ENCODE results near the gene SIGLEC7.
A peak's percentile ranks its signal among the peaks of the same experiment; 100 is the strongest.

SIGLEC7 gene

DNA sequence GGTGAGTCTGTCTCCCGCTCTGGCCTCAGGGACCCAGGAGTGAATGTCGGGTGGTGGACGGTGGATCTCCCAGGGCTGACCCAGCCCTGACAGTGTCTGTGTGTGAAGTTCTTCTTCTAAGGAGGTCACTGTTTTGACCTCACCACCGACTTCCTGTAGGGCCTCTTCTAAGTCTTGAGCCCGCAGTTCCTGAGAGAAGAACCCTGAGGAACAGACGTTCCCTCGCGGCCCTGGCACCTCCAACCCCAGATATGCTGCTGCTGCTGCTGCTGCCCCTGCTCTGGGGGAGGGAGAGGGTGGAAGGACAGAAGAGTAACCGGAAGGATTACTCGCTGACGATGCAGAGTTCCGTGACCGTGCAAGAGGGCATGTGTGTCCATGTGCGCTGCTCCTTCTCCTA is at the start of gene SIGLEC7:
TSS of gene SIGLEC7 (plus strand) at position 183 of the 400 bp plus-strand sequence. CDS start at position 252, 69 bp downstream.
- no peak for TF ChIP-seq POLR2A (IDR thresholded peaks at IDR 0.05; ENCODE audit: extremely low read depth, insufficient read length)
- TF ChIP-seq, protein P1, sequence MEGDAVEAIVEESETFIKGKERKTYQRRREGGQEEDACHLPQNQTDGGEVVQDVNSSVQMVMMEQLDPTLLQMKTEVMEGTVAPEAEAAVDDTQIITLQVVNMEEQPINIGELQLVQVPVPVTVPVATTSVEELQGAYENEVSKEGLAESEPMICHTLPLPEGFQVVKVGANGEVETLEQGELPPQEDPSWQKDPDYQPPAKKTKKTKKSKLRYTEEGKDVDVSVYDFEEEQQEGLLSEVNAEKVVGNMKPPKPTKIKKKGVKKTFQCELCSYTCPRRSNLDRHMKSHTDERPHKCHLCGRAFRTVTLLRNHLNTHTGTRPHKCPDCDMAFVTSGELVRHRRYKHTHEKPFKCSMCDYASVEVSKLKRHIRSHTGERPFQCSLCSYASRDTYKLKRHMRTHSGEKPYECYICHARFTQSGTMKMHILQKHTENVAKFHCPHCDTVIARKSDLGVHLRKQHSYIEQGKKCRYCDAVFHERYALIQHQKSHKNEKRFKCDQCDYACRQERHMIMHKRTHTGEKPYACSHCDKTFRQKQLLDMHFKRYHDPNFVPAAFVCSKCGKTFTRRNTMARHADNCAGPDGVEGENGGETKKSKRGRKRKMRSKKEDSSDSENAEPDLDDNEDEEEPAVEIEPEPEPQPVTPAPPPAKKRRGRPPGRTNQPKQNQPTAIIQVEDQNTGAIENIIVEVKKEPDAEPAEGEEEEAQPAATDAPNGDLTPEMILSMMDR (IDR thresholded peaks at IDR 0.05; ENCODE audit: low read depth, low read length) = no peak
- TF ChIP-seq, protein P2, sequence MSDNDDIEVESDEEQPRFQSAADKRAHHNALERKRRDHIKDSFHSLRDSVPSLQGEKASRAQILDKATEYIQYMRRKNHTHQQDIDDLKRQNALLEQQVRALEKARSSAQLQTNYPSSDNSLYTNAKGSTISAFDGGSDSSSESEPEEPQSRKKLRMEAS (IDR thresholded peaks at IDR 0.05; ENCODE audit: low read depth, low read length) = no peak
- TF ChIP-seq MYC (IDR thresholded peaks at IDR 0.05; ENCODE audit: low read depth, low read length) = no peak
- DNase-seq (ENCODE audit: low read depth) = peak; percentile 62
- peak within 1 kb of the TSS; percentile 1 for H3K4me3 ChIP-seq (ENCODE audit: low read depth, low read length)

DNA sequence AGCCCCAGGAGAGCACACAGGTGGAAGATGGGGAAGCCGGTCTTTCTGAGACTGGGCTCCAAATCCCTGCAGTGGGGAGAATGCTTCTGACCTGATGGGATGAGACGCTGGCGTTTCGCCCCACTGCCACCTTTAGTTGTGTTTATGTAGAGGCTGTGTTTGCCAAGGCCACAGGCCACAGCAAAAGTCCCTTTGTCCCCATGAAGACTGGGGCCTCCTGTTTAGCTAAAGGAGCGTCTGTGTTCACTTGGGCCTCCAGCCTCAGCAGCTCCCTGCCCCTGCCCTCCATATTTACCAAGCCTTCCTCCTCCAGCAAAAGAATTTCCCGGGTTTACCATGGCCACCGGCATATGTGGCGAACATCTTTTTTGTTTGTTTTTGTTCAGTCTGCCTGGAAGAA is 49.0 kb upstream of the SIGLEC7 start:
- DNase-seq (ENCODE audit: low read depth) = no peak
- TF ChIP-seq, protein P2 (IDR thresholded peaks at IDR 0.05; ENCODE audit: low read depth, low read length) = no peak
- TF ChIP-seq POLR2A (IDR thresholded peaks at IDR 0.05; ENCODE audit: extremely low read depth, insufficient read length) = no peak
- TF ChIP-seq, protein P1 (IDR thresholded peaks at IDR 0.05; ENCODE audit: low read depth, low read length) = no peak
- no peak for TF ChIP-seq MYC (IDR thresholded peaks at IDR 0.05; ENCODE audit: low read depth, low read length)

DNA sequence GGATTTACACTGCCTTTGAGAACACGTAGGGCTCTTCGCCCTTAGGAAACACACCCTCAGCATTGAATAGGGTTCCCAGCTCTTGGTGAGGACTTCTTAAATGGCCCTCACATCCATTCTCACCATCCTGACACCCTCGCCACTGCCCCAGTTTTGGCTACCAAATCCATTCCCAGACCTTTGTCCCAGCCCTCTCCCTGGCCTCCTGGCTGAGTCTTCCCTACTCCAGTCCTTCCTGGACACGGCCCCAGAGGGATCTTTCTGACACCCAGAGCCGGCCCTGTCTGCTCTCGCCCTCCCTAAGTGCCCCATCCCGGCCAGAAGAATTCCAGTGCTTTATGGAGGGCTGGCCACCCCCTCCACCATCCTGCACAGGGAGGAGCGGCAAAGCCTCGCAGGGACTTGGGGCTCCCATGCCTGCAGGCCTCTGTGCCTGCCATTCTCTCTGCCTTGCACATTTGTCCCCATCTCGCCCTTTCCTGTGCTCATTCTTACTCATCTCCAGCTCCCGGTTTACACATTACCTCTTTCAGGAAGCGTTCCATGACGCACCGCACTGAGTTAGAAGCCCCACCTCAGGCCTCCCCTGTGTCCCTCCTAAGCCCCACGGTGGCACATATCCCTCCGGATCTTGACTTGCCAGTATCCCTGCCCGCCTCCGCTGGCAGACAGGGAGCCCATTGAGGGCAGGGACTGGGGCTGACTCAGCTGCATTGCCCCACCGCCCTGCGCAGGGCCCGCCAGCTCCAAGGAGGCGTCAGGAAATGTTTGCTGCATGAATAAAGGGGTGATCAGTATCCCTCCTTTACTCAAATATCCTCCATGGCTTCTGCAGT is 48.4 kb upstream of the SIGLEC7 start:
- H3K4me3 ChIP-seq (ENCODE audit: low read depth, low read length) = no peak overlapping the region
- TF ChIP-seq, protein P1 (IDR thresholded peaks at IDR 0.05; ENCODE audit: low read depth, low read length) = no peak
- TF ChIP-seq, protein P2 (IDR thresholded peaks at IDR 0.05; ENCODE audit: low read depth, low read length) = no peak
- TF ChIP-seq POLR2A (IDR thresholded peaks at IDR 0.05; ENCODE audit: extremely low read depth, insufficient read length) = no peak
- no peak for TF ChIP-seq MYC (IDR thresholded peaks at IDR 0.05; ENCODE audit: low read depth, low read length)
- no peak for DNase-seq (ENCODE audit: low read depth)

More for the DNA sequence above, 49.0 kb upstream of the SIGLEC7 start:
- H3K4me3 ChIP-seq (ENCODE audit: low read depth, low read length) = no peak overlapping the region

DNA sequence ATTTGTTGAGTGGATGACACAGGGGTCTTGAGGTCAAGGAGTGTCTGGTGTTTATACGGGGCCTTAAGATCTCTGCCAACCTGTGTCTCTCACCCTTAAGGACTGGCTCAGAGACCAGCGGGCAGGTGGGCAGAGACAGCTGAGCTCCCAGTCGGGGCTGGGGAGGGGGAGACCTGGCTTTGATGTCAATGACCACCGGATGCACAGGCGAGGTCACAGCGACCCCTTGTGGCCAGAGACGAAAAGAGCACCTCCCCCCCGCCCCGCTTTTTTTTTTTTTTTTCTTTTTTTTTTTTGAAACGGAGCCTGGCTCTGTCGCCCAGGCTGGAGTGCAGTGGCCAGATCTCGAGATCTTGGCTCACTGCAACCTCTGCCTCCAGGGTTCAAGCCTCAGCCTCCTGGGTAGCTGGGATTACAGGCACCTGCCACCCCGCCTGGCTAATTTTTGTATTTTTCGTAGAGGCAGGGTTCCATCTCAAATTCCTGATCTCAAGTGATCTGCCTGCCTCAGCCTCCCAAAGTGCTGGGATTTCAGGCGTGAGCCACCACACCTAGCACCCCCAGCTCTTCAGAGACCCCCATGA is 47.3 kb upstream of the SIGLEC7 start:
- DNase-seq (ENCODE audit: low read depth) = peak; percentile 48
- no peak overlapping the region for H3K4me3 ChIP-seq (ENCODE audit: low read depth, low read length)
- TF ChIP-seq MYC (IDR thresholded peaks at IDR 0.05; ENCODE audit: low read depth, low read length) (no peak), POLR2A (IDR thresholded peaks at IDR 0.05; ENCODE audit: extremely low read depth, insufficient read length) (no peak)
- TF ChIP-seq, protein P1 (IDR thresholded peaks at IDR 0.05; ENCODE audit: low read depth, low read length) = peak; percentile 65

DNA sequence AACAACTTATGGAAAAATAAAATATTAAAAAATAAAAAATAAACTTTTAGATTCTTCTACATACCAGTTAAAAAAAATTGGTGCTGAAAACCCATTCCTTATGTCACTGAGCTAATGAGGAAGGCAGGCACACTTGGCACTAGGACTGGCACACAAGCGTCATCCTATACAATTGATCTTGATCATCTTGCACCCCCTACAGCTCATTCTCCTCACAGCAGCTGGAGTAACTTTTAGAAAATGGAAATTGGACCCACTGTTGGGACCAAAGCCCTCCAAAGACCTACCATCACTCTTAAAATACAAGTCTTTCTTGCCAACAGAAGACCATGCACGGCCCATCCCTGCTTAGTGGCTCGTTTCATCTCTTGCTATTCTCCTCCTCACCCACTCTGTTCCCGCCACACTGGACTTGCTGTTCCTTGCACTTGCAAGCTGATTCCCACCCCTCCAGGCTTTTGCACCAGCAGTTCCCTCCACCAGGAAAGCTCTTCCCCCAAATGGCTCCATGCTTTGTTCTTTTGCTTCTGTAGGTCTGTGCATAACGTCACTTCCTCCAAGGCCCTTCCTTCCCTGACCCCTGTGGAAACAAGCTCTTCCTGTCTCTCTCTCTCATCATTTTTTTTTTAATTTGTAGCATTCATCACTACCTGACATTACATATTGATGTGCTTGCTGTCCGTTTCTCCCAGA is 45.5 kb upstream of the SIGLEC7 start:
- H3K4me3 ChIP-seq (ENCODE audit: low read depth, low read length) = no peak overlapping the region
- TF ChIP-seq, protein P1 (IDR thresholded peaks at IDR 0.05; ENCODE audit: low read depth, low read length) = peak; percentile 4
- TF ChIP-seq POLR2A (IDR thresholded peaks at IDR 0.05; ENCODE audit: extremely low read depth, insufficient read length) (no peak), MYC (IDR thresholded peaks at IDR 0.05; ENCODE audit: low read depth, low read length) (no peak)
- peak; percentile 31 for DNase-seq (ENCODE audit: low read depth)

All from NB4 (cell line).